B cell (primary cell): ENCODE data around the gene HARBI1. TPM values are rescaled to one million over a fixed set of nuclear protein-coding genes. Genes with fewer than 3 reads are reported as not detected.

ENCODE experiments used
- ATAC-seq: fragments of 200-7000 bp; cut with Tn5 transposase; one replicate; pipeline ENCODE4 v1.10.0; 2021; ENCODE audit warnings: low read depth, mild to moderate bottlenecking, moderate number of reproducible peaks, moderate library complexity
- CTCF ChIA-PET: fragments of 350-600 bp; sonication (Branson Sonifier 250); formaldehyde crosslinking; loops from one replicate; lab custom pipeline; 2021; ENCODE audit warnings: antibody characterized with exemption, inconsistent platforms; lab: Charles Lee
- POLR2A ChIA-PET: fragments of 350-600 bp; sonication (Branson Sonifier 250); formaldehyde crosslinking; loops from one replicate; lab custom pipeline; 2021; ENCODE audit warnings: antibody characterized with exemption; lab: Charles Lee
- DNase-seq: peaks from one replicate; pipeline ENCODE4 v3.0.0; 2013
- H2AFZ ChIP-seq: 2 replicates; pipeline ENCODE4 v1.6.1; 2012; ENCODE audit warnings: mild to moderate bottlenecking, low read depth, low read length; ENCODE audit not compliant: insufficient read depth, poor library complexity, severe bottlenecking
- H3K27ac ChIP-seq, 2 donors: 1 replicate in 1 of 2; 2 replicates in 1 of 2; pipeline ENCODE4 v1.5.1; 2012 to 2013; ENCODE audit warnings: low read length in 2 of 2, mild to moderate bottlenecking in 2 of 2, moderate library complexity in 1 of 2
- H3K27me3 ChIP-seq, 4 experiments: fragments of 200-600 bp in 1 of 4; sonication (generic) in 1 of 4; replicated peaks in 1 of 4; 1 replicate in 2 of 4; 2 replicates in 2 of 4; pipeline versions ENCODE4 v1.6.1 to v1.7.0; 2013 to 2016; ENCODE audit warnings: low read length in 3 of 4, mild to moderate bottlenecking in 2 of 4, mixed read lengths in 1 of 4, moderate library complexity in 1 of 4; ENCODE audit not compliant: insufficient read depth in 4 of 4, control insufficient read depth in 3 of 4; ENCODE audit errors: control extremely low read depth in 1 of 4
- H3K36me3 ChIP-seq, 2 experiments: replicated peaks in 1 of 2; 1 replicate in 1 of 2; 2 replicates in 1 of 2; pipeline versions ENCODE4 v1.6.1 to v1.7.1; 2013; ENCODE audit warnings: low read length in 1 of 2; ENCODE audit not compliant: insufficient read depth in 2 of 2, control insufficient read depth in 1 of 2; ENCODE audit errors: control extremely low read depth in 1 of 2, extremely low read depth in 1 of 2
- H3K4me1 ChIP-seq, 2 donors: fragments of 200-600 bp in 1 of 2; sonication (generic) in 1 of 2; 1 replicate in 1 of 2; 2 replicates in 1 of 2; pipeline versions ENCODE4 v1.5.1 to v1.6.1; 2013 to 2017; ENCODE audit warnings: low read length in 2 of 2; ENCODE audit not compliant: control insufficient read depth in 2 of 2, insufficient read depth in 2 of 2
- H3K4me2 ChIP-seq: replicated peaks from 2 replicates; pipeline ENCODE3; 2012; ENCODE audit warnings: mild to moderate bottlenecking, low read depth, low read length; ENCODE audit not compliant: poor library complexity, severe bottlenecking
- H3K4me3 ChIP-seq, 5 experiments: fragments of 200-600 bp in 1 of 5; sonication (generic) in 1 of 5; 1 replicate in 3 of 5; 2 replicates in 2 of 5; pipeline versions ENCODE4 v1.5.1 to v1.7.0; 2011 to 2016; ENCODE audit warnings: low read length in 4 of 5, mild to moderate bottlenecking in 4 of 5, low read depth in 2 of 5, control low read depth in 1 of 5, moderate library complexity in 1 of 5; ENCODE audit not compliant: insufficient read depth in 1 of 5; ENCODE audit errors: control extremely low read depth in 1 of 5, extremely low read depth in 1 of 5
- H3K79me2 ChIP-seq: fragments of 200-600 bp; sonication (generic); one replicate; pipeline ENCODE4 v1.6.0; 2016; ENCODE audit warnings: low read length; ENCODE audit not compliant: control insufficient read depth, insufficient read depth
- H3K9ac ChIP-seq: fragments of 200-600 bp; sonication (generic); 2 replicates; pipeline ENCODE4 v1.6.1; 2017; ENCODE audit warnings: mild to moderate bottlenecking, low read length, moderate library complexity
- H3K9me3 ChIP-seq, 3 donors: one replicate each; pipeline versions ENCODE4 v1.6.1 to v1.7.1; 2013; ENCODE audit warnings: low read length in 2 of 3; ENCODE audit not compliant: control insufficient read depth in 2 of 3, insufficient read depth in 1 of 3; ENCODE audit errors: control extremely low read depth in 1 of 3
- H4K20me1 ChIP-seq: 2 replicates; pipeline ENCODE4 v1.6.0; 2012; ENCODE audit warnings: mild to moderate bottlenecking, low read length; ENCODE audit not compliant: insufficient read depth, control insufficient read depth, poor library complexity, severe bottlenecking
- H3K27ac Mint-ChIP-seq: one replicate; pipeline ENCODE4 v1.8.0; 2021; ENCODE audit warnings: mixed read lengths
- H3K27me3 Mint-ChIP-seq: one replicate; pipeline ENCODE4 v1.8.0; 2021; ENCODE audit warnings: mixed read lengths
- H3K4me1 Mint-ChIP-seq: one replicate; pipeline ENCODE4 v1.8.0; 2021; ENCODE audit warnings: mixed read lengths
- H3K4me3 Mint-ChIP-seq: one replicate; pipeline ENCODE4 v1.8.0; 2021; ENCODE audit warnings: mixed read lengths
- H3K9me3 Mint-ChIP-seq: one replicate; pipeline ENCODE4 v1.8.0; 2022; ENCODE audit warnings: mixed read lengths; ENCODE audit not compliant: insufficient read depth
- EZH2 ChIP-seq: IDR thresholded peaks from 2 replicates; pipeline ENCODE4 v1.6.1; 2012; ENCODE audit warnings: borderline replicate concordance, low read depth, mild to moderate bottlenecking, moderate library complexity, low read length; ENCODE audit not compliant: insufficient read depth, poor library complexity, severe bottlenecking
- whole genome bisulfite sequencing: methylation state at CpG from one replicate; pipeline ENCODE4 v1.1.5; 2013; ENCODE audit warnings: missing lambda C conversion rate; ENCODE audit not compliant: insufficient coverage; 5-methylcytosine and 5-hydroxymethylcytosine counted together
- intact Hi-C: fragments of 100-400 bp; cut with micrococcal nuclease; formaldehyde crosslinking; loops from one replicate; pipeline ENCODE4 v1.10.0; 2022
- polyA plus RNA-seq: library from polyadenylated mRNA; depleted of rRNA; stranded (reverse); fragments of >200 nt; gene quantifications from 2 replicates; pipeline ENCODE4 v1.2.3, GENCODE V29; 2012
- total RNA-seq, 2 donors: library from RNA; stranded (reverse); fragments of 120-200 nt in 1 of 2; gene quantifications; 1 replicate in 1 of 2; 2 replicates in 1 of 2; pipeline versions ENCODE4 v1.2.3 to v1.2.4, GENCODE V29; 2013 to 2022
- TF ChIP-seq, protein P1 (sequence below): fragments of 200-600 bp; IDR thresholded peaks from one replicate; pipeline ENCODE4 v1.8.0; 2022; ENCODE audit warnings: antibody characterized with exemption, mild to moderate bottlenecking

HARBI1 gene
- total and polyA plus RNA-seq, 2 donors (not counting 1 experiment from before 2014, with no cell fraction given), result 7.7 to 8.0 TPM

DNA sequence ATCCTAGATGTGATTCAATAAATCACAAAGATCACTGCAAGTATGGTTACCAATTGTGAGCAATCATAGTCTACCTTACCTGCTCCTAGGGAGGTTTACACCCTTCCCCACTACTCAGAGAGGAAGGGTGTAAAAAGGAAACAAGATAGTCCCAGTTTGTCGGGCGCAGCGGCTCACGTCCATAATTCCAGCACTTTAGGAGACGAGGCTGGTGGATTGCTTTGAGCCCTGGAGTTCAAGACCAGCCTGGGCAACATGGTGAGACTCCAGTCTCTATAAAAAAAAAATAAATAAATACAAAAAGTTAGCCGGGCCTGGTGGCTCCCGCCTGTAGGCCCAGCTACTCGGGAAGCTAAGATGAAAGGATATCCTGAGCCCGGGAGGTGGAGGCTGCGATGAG, 22.2 kb downstream of the HARBI1 start:
- CTCF ChIA-PET, result interaction anchor here (1.2 to 1.6 kb wide), 4 partner anchors 23 to 105 kb away, joined by 3 to 9 read pairs (median 4); partner anchors contain the start of genes ATG13 and HARBI1
- Histone ChIP-seq H3K4me3 (peak overlapping the region in 1 of 5 experiments; percentile 98), H3K79me2 (peaks cover 52% of the 10 kb centered on the region), H4K20me1 (peaks cover 29% of the 10 kb centered on the region), H3K4me1 (peaks cover 18 to 21% of the 10 kb centered on the region in 2 donors), H3K36me3 (no peaks in the 10 kb centered on the region), H3K27ac (no peak overlapping the region), H3K9me3 (no peaks in the 10 kb centered on the region), H2AFZ (peak overlapping the region; percentile 86), H3K4me2 (peak overlapping the region; percentile 99), H3K9ac (peak overlapping the region; percentile 94), H3K27me3 (no peaks in the 10 kb centered on the region)
- ATAC-seq (no peak), DNase-seq (no peak)
- 94% methylated on average over 10 of the region's 10 CpGs for WGBS
- Mint-ChIP-seq H3K4me1 (peaks cover 31% of the 10 kb centered on the region), H3K27me3 (no peaks in the 10 kb centered on the region), H3K27ac (no peak overlapping the region), H3K4me3 (peak overlapping the region; percentile 93), H3K9me3 (no peaks in the 10 kb centered on the region)
- TF ChIP-seq, protein P1, sequence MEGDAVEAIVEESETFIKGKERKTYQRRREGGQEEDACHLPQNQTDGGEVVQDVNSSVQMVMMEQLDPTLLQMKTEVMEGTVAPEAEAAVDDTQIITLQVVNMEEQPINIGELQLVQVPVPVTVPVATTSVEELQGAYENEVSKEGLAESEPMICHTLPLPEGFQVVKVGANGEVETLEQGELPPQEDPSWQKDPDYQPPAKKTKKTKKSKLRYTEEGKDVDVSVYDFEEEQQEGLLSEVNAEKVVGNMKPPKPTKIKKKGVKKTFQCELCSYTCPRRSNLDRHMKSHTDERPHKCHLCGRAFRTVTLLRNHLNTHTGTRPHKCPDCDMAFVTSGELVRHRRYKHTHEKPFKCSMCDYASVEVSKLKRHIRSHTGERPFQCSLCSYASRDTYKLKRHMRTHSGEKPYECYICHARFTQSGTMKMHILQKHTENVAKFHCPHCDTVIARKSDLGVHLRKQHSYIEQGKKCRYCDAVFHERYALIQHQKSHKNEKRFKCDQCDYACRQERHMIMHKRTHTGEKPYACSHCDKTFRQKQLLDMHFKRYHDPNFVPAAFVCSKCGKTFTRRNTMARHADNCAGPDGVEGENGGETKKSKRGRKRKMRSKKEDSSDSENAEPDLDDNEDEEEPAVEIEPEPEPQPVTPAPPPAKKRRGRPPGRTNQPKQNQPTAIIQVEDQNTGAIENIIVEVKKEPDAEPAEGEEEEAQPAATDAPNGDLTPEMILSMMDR, result no peak
- no peak for TF ChIP-seq EZH2
- POLR2A ChIA-PET, result interaction anchor here (0.9 to 1.9 kb wide), 3 partner anchors 20 to 34 kb away, joined by 5 to 10 read pairs (median 6); partner anchors contain the start of genes ATG13 and HARBI1
- intact Hi-C loops, result loop anchor here (1.0 kb wide), 2 partner anchors 23 to 106 kb away; partner anchors contain the start of genes ARHGAP1, ATG13 and HARBI1

DNA sequence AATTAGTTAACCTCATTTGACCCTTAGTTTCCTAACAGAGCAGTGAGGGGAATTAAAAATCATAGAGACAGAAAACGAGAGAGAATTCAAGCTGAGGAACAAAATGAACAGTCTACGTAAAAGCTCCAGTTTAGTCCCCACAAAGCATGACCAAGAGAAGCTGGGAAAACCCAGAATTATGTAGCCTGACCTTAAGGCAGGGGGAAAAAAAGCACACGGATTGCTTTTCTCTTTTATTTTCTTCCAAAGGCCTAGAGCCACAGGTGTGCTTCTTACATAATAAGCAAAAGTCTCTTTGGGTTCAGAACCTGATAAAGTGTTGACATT, 22.7 kb downstream of the HARBI1 start:
- no peaks in the 10 kb centered on the region for H3K36me3 ChIP-seq
- no peaks in the 10 kb centered on the region for H3K27me3 ChIP-seq
- no peaks in the 10 kb centered on the region for H3K9me3 ChIP-seq
- H4K20me1 ChIP-seq, result peaks cover 33% of the 10 kb centered on the region
- 61% methylated on average over 2 of the region's 3 CpGs for WGBS
- peaks cover 57% of the 10 kb centered on the region for H3K79me2 ChIP-seq
- peak overlapping the region; percentile 93 for H3K4me3 Mint-ChIP-seq
- DNase-seq, result no peak
- peaks cover 18 to 21% of the 10 kb centered on the region in 2 donors for H3K4me1 ChIP-seq
- POLR2A ChIA-PET, result interaction anchor here (0.9 to 1.9 kb wide), 3 partner anchors 20 to 34 kb away, joined by 5 to 10 read pairs (median 6); partner anchors contain the start of genes ATG13 and HARBI1
- peak overlapping the region; percentile 91 for H3K27ac Mint-ChIP-seq
- peak overlapping the region; percentile 86 for H2AFZ ChIP-seq
- peak overlapping the region; percentile 71 to 98 (median 80) for H3K4me3 ChIP-seq
- peaks cover 33% of the 10 kb centered on the region for H3K4me1 Mint-ChIP-seq
- peak overlapping the region; percentile 94 for H3K9ac ChIP-seq
- H3K4me2 ChIP-seq, result peak overlapping the region; percentile 99
- no peaks in the 10 kb centered on the region for H3K9me3 Mint-ChIP-seq
- ATAC-seq, result no peak
- TF ChIP-seq, protein P1, result no peak
- TF ChIP-seq EZH2, result no peak
- intact Hi-C loops, result loop anchor here (1.0 kb wide), 2 partner anchors 23 to 106 kb away; partner anchors contain the start of genes ARHGAP1, ATG13 and HARBI1
- CTCF ChIA-PET, result interaction anchor here (1.2 to 1.6 kb wide), 5 partner anchors 23 to 106 kb away, joined by 3 to 9 read pairs (median 3); partner anchors contain the start of genes ARHGAP1, ATG13, HARBI1 and ZNF408
- H3K27me3 Mint-ChIP-seq, result no peaks in the 10 kb centered on the region
- peak overlapping the region; percentile 58 to 78 for H3K27ac ChIP-seq
